LoVo (cell line): ENCODE results near the gene CAMTA1.
A peak's percentile ranks its signal among the peaks of the same experiment; 100 is the strongest.
"Not testable (repeated sequence)": the region's sequence is repeated elsewhere in the genome, so short reads cannot be mapped to it uniquely, and the experiment has no call there.

Experiments
- DNase-seq: peaks from one replicate; pipeline ENCODE4 v3.0.0-alpha.2; 2016; ENCODE audit warnings: low spot score

CAMTA1 gene

DNA sequence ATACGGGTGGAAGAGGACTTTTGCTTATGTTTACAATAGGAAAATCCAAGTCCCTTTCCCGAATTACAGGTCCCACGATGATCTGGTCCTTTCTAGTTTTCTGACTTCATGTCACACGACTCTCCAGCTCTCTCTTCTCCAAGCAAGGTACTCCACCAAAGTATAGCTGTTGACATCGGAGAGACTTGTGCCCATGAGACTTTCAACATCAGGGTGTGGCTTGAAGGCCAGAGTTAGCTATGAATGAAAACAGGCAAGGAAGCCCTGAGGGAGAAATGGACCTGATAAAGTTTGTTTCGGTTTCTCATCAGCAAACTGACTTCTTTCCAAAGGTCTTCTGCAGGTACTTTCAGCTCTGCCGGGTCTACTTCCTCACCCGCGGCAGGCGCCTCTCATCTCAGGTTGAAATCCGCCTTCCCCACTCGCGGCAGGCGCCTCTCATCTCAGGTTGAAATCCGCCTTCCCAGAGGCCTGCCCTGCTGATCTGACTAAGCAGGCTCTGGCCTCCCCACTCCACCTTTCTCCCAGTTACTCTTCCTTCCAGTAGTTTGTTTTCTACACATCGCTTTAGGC lies 996.8 kb downstream of the CAMTA1 start:
- DNase-seq = peak; percentile 25

DNA sequence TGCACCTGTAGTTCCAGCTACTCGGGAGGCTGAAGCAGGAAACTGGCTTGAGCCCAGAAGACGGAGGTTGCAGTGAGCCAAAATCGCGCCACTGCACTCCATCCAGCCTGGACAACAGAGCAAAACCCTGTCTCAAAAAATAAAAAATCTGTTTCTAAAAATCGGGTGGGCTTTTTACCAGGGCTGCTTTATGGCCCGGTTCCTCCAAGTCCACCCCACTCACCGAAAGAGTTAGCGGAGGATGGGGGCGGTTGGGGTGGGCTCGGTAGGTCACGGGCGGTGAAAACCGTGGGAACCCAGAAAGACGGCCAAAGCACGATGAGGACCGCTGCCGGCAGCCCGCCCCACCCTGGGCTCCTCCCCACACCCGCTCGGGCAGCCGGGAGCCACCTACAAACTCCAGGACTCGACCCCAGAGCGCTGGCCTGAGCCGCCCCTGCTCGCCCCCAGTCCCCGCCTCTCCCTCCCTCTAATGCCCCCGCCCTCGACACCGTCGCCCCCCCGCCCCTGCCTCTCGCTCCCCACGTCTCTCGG lies 998.0 kb downstream of the CAMTA1 start:
- DNase-seq = peak; percentile 54

DNA sequence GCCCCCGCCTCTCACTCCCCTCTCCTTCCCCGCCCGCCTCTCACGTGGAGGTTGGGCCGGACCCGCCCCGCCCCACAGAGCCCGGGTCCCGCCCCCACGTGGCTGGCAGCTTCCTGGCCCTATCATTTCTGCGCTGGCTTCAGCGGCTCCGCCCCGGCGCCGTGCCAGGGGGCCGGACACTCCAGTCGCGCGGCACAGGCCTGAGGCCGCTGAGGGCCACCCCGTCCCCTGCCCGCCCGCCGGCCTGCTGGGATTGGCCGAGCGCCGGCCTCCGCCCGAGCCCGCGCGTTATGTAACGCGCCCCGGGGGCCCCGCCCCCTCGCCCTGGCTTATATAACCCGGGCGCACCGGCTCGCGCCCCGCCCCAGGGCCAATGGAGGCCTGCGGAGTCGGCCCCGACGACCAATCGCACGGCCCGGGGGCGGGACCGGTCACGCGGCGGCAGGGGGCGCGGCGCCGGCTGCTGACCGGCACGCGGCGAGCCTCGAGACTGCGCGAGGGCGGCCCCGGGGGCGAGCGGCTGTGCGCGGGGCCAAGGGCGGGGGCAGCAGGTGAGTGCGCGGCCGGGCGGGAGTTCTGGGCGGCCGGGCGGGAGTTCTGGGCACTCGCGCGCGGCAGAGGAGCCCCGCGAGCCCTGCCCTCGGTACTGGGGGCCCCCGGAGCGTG lies 998.7 kb downstream of the CAMTA1 start, which contains the start of gene PER3:
PER3 (plus strand) TSS at position 466 of the 666 bp plus-strand sequence. CDS start 587 bp downstream, outside the sequence.
- peak; percentile 91 for DNase-seq

DNA sequence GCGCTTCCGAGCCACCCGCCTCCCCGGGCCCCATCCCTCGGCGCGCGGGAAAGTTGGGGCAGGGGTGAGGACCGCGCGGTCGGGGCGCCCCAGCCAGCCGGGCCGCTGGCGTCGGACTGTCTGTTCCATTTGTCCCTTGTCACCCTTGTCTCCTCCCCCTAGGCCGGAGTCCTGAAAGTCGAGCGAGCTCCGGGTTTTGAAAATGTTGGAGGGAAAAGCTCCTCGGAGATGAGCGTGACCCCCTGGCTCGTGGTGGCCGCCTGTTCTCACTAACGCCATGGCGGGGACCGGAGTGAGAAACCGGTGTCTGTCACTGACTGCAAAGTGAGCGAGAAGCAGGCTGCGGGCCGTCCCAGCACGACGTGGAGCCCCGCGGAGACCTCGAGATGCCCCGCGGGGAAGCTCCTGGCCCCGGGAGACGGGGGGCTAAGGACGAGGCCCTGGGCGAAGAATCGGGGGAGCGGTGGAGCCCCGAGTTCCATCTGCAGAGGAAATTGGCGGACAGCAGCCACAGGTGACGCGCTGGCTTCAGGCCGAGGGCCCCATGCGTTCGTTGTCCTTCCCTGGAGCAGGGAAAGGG lies 999.3 kb downstream of the CAMTA1 start:
- no peak for DNase-seq

DNA sequence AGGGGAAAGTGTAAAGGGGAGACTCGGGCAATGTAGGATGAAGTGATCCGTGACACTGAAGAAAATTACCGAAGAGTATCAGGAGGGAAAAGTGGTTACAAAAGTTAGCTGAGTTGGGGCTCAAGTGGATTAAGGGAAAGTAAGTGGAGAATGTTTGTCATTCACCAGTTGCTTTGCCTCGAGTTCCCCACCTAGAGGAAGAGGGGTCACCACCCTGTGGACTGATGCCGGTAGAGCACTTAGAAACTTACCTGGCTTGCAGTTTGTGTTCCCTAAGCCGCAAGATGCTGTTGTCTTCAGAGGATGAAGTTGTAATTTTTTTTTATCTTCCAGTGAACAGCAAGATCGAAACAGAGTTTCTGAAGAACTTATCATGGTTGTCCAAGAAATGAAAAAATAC lies 999.9 kb downstream of the CAMTA1 start:
- DNase-seq = no peak

DNA sequence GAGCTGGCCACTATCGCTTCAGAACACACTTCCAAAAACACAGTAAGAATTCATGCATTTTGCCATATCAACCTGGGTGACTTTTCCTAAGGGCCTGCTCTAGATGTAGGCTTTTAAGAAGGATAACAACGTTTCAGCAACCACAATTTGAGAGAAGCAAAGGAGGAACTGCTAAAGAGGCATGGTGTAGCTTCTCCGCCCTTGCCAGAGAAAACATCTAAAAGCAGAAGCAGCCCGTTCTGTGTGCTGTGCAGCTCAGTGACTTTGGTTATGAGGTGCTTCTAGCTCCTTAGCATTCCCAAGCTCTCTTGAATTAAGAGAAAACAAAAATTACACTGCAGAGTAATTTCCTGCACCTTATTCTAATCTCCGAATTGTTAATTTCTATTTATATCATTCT lies 1001.5 kb downstream of the CAMTA1 start:
- no peak for DNase-seq

DNA sequence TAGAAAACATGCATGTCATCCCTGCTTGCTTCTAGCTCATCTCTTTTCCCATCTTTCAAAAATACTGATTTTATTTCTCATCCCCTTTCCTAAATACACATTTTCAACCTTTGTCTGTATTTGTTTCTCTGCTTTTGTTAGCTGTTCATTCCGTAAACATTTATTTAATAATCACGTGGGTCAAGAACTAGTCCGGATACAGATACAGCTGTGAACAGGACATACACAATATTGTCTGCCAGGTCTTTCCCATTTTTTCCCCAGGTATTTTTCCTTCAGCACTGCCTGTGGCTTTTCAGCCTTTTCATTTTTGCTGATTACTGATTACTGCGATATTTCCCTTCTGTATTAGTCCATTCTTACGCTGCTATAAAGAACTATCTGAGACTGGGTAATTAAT lies 1004.6 kb downstream of the CAMTA1 start:
- no peak for DNase-seq

DNA sequence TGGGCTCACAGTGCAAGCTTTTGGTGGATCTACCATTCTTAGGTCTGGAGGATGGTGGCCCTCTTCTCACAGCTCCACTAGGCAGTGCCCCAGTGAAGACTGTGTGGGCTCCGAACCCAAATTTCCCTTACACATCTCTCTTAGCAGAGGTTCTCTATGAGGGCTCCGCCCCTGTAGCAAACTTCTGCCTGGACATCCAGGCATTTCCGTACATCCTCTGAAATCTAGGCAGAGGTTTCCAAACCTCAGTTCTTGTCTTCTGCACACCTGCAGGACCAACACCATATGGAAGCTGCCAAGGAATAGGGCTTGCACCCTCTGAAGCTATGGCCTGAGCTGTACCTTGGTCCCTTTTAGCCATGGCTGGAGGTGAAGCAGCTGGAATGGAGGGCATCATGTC lies 1005.8 kb downstream of the CAMTA1 start:
- DNase-seq = not testable (repeated sequence)

DNA sequence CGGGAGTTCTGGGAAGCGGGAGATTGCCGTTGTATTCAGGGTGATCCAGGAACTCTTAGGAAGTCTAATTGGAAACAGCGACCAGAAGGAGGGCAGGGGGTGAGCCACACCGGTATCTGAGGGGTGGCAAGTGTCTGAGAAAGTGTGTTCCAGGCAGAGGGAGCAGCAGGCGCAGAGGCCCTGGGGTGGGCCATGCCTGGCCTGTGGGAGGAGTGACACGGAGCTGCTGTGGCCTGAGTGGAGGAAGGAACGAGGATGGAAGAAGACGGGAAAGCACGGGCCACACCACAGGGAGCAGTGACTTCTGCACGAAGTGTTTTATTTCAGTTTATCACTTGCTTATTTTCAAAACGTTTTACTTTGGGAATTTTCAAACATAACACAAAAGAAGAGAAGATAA lies 1010.2 kb downstream of the CAMTA1 start:
- no peak for DNase-seq

DNA sequence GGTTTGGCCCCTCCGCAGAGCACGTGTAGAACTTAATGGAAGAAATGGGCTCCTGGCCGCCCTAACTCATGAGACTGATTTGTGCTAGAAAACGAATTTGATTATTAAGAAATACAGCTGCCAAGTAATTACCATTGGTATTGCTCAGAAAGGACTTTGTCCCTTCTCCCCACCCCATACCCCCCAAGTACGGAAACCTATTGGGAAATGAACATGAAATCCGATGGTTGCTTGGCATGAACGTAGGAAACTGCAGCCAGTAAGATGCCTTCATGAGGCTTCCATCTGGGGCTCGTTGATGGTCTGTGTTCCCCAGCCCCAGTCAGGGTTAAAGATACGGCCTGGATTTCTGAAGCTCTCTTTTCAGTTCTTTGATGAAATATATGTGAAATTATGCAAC lies 1020.2 kb downstream of the CAMTA1 start:
- DNase-seq = no peak

DNA sequence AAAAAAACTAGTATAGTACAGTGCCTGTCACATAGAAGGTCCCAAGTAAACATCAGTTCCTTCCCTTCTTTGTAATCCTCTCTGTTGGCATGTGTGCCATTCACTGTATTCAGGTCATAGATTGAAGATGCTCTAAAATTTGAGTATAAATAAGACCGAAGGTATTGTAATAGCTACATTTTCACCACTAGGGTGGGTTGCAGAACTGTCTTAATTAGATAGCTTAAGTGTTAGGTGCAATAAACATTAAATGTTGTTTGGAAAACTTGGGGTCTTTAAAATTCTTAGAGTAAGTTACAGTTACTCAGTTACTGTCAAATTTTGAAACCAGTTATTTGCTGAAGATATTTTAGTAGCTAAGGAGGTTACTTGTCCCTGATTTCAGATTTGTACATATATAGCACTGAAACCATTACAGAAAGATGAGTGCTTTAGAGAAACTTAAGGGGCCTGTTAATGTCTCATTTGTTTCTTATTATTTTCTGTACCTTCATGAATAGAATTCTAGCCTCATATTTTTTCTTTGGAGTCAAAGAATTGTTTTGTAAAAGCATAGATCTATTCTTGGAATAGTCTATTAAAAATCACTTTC lies 1023.1 kb downstream of the CAMTA1 start:
- DNase-seq = peak; percentile 11

DNA sequence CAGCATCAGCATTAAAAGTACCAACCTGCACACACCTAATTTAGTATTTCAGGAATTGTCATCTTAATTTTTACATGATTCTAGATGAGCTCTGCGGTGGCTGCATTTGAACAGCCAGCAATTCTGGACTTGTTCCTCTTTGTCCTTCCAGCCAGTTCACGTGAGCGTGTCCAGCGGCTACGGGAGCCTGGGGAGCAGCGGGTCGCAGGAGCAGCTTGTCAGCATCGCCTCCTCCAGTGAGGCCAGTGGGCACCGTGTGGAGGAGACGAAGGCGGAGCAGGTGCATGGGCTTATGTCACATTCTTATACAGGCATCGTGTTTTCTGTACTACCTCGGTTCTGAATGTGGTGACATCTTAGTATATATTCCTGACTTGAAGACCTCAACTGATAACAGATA lies 1024.5 kb downstream of the CAMTA1 start:
- DNase-seq = no peak

DNA sequence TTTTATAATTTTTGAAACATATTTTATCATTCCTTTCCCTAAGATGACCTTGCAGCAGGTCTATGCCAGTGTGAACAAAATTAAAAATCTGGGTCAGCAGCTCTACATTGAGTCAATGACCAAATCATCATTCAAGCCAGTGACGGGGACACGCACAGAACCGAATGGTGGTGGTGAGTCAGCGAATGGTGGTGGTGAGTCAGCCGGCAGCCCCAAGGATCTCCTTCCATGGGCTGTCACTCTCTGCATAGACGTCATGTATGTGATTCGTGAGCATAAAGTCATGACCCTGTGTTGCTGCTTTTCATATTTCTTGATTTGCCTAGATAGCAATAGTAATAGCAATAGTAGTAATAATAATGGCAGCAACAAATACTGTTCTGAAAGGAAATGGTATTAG lies 1025.1 kb downstream of the CAMTA1 start:
- DNase-seq = no peak

DNA sequence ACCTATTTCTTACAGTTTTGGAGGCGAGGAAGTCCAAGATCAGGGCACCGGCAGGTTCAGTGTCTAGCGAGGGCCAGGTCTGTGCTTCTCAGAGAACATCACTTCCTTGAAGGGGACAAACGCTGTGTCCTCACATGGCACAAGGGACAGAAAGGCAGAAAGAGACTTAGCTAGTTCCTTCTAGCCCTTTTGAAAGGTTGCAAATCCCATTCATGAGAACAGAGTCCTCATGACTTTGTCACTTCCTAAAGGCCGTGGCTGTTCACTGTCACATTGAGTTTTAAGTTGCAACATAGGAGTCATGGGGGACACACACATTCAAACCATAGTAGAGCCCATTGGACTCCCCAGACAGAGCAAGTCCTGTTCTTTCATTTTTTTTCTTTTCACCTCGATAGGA lies 1026.2 kb downstream of the CAMTA1 start:
- DNase-seq = no peak

DNA sequence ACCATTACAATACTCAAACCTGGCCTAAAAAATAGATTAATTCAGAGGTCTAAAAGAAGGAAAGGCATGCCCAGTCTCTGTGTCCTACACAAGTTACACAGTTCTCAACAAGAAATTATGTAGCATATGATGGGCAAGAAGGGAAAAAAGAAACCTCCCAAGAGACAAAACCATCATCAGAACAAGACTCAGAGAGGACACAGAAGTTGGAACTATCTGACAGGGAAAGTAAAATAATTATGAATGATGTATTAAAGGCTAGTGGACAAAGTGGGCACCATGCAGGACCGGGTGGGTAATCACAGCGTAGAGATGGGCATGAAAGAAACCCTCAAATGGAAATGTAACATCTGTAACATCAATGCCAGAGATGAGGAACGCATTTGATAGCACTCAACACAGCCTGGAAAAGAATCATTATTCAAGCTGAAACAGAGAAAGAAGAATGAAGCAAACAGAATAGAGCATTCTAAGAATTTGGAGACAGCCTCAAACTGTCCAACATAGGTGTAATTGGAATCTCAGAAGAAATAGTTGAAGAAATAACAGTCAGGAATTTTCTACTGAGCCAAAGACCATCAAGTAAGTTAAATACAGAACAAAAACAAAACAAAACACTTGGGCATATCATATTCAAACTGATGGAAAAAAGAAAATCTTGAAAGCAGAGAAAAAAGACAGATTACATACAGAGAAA lies 1028.6 kb downstream of the CAMTA1 start:
- DNase-seq = no peak
